DND-41 (cell line): ENCODE results near the gene MIAT.

Experiments
- CTCF ChIP-seq: IDR thresholded peaks from 2 replicates; pipeline ENCODE4 v1.5.1; 2012; ENCODE audit warnings: borderline replicate concordance, low read length, moderate library complexity, mild to moderate bottlenecking; ENCODE audit not compliant: poor library complexity, severe bottlenecking; ENCODE audit errors: extremely low read depth
- EZH2 ChIP-seq: IDR thresholded peaks from 3 replicates; pipeline ENCODE4 v1.6.1; 2012; ENCODE audit warnings: borderline replicate concordance, low read depth, mild to moderate bottlenecking, moderate library complexity, low read length, inconsistent platforms; ENCODE audit not compliant: severe bottlenecking

- no peak for TF ChIP-seq CTCF
- TF ChIP-seq EZH2 = no peak
Measured at GRCh38 chr22:26713823-26714449, 56.5 kb downstream of the MIAT start.
